HG02798 (cell line): Measurements from ENCODE around the gene CLEC16A.

Experiments
- ATAC-seq: cut with Tn5 transposase; IDR thresholded peaks from one replicate; pipeline ENCODE4 v1.9.1; 2021; ENCODE audit warnings: mild to moderate bottlenecking; ENCODE audit not compliant: unreplicated experiment, poor library complexity

CLEC16A gene

DNA sequence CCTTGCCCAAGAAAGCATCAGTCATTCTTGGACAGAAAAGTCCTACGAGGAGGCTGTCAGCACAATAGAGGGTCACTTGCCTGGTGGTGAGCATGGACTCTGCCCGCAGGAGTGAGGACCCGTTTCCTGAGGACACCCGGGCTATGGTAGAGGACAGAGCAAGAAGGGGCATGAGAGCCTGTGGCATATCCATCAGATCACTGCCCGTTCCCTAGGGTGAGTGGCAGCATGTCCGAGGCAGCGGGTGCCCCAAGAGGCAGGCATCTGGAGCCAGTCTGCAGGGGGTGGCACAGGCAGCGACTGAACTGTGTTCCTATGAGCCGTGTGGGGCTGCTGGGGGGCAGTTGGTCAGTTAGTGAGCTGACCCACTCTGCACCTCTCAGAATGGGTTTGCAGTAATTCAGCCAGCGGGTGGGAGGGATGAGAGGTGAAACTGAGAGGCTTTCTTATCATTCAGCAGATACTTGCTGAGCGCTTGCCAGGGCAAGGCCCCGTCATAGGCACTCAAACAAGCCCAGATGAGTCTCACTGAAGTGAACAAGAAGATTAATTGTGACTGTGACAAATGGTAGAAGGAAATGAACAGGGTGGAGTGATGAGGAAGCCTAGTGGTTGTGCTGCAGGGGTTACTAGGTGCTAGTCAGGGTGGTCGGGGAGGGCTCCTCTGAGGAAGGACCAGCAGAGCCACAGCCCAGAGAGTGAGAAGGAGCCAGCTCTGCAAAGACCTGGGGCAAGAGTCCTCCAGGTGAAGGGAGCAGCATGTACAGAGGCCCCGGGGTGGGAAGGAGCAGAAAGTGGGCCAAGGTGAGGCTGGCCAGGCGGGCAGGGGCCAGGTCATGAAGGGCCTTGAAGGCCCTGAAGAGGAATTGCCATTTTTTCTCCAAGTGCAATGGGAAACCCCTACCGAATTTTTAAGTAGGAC, 87.9 kb downstream of the CLEC16A start:
- no peak for ATAC-seq

GRCh38 chr16:11032922-11033291, 88.5 kb downstream of the CLEC16A start:
- ATAC-seq: no peak

GRCh38 chr16:11033629-11034420, 89.5 kb downstream of the CLEC16A start:
- ATAC-seq: no peak

DNA sequence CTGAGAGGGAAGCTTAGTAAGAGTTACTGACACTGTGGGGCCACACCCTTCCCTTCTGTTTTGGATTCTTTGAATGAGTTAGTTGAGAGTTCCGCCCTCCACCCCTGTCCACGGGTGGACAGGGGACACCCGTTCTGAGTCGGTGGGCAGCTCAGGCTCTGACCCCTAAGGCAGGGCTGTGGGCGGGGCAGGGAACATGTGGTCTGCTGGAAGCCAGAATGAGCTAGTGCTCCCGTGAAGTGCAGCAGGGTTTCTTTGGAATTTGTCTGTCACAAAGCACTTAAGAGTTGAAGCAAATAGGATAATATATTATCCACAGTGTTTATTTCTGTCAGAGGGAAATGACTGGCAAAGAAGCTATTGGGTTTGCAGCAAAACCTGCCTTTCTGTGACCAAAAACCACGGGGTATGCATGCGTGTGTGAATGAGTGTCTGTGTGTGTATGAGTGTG, 90.1 kb downstream of the CLEC16A start:
- ATAC-seq: no peak

GRCh38 chr16:11035096-11035495, 90.7 kb downstream of the CLEC16A start:
- ATAC-seq: no peak

- no peak for ATAC-seq
Measured at GRCh38 chr16:11036040-11036439, 91.7 kb downstream of the CLEC16A start.

GRCh38 chr16:11036868-11037410, 92.6 kb downstream of the CLEC16A start:
- no peak for ATAC-seq

- no peak for ATAC-seq
Measured at GRCh38 chr16:11038305-11038704, 93.9 kb downstream of the CLEC16A start.

- ATAC-seq: no peak
Measured at GRCh38 chr16:11038777-11039176, 94.4 kb downstream of the CLEC16A start.

DNA sequence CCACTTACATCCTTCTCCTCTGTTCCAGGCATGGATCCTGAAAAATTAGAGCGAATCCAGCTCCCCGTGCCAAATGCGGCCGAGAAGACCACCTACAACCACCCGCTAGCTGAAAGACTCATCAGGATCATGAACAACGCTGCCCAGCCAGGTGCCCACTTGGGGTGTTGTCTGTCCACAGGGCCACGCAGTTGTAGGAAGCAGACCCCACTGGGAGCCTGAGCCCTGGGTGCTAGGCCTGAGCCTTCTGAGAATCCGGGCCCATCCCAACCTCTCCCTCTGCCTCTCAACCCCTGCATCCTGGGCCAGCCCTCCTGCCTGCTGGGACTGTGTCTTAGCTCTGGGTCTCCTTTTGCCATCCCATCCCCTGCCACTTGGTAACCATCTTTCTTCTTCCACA, 95.4 kb downstream of the CLEC16A start:
- ATAC-seq: no peak

DNA sequence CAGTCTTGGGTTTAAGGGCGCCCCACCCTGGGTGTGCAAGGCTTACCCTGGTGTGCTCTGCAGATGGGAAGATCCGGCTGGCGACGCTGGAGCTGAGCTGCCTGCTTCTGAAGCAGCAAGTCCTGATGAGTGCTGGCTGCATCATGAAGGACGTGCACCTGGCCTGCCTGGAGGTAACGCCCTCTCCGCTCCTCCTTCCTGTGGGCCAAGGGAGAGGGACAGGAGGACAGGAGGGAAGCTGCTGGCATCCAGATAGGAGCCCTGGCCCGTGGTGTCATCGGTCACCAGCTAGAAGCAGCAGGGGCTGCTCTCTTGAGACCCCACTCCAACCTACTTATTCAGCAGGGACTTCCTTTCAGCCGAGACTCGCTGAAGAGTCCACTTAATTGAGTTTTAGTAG, 97.8 kb downstream of the CLEC16A start:
- ATAC-seq: no peak

- no peak for ATAC-seq
Measured at GRCh38 chr16:11045441-11045840, 101.1 kb downstream of the CLEC16A start.

GRCh38 chr16:11045846-11046245, 101.5 kb downstream of the CLEC16A start:
- ATAC-seq: no peak

GRCh38 chr16:11046382-11046931, 102.1 kb downstream of the CLEC16A start:
- no peak for ATAC-seq

DNA sequence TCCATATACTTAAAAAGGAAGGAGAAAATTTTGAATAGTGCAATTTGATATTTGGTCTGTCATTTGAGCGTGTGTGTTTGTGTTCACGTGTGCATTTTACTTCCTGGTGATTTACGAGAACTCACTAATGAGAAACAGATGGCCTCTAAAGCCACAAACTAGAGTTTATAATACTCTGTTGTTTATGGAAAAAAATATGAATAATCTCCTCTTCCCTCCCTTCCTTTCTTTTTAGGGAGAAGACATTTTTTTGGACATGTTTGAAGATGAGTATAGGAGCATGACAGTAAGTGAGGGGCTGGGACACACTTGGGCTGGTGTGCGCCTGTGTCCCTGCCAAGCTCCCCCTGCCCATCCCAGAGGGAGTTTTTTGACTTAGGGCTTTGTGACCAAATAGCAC, 102.7 kb downstream of the CLEC16A start:
- no peak for ATAC-seq

GRCh38 chr16:11047939-11048800, 103.8 kb downstream of the CLEC16A start:
- no peak for ATAC-seq

- no peak for ATAC-seq
Measured at GRCh38 chr16:11049396-11050059, 105.2 kb downstream of the CLEC16A start.

DNA sequence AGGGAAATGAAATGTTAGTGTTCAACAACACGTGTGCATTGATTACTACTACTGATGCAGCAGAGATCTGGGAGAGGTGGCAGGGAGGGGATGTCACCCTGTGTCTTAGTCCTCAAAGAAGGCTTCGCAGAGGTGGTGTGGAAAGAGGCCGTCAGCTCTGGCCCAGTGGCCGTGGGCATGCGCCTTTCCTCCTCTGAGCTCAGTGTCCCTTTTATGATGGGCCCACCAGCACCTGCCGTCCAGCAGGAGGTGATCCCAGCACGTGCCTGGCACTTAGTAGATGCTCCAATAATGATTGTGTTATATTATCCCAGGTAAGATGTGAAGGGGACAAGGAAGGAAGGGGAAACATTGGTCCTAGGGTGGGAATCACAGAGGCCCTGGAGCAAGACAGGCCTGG, 106.2 kb downstream of the CLEC16A start:
- ATAC-seq: no peak

GRCh38 chr16:11050944-11051343, 106.6 kb downstream of the CLEC16A start:
- no peak for ATAC-seq
